Measurements from ENCODE around the gene AMFR. TPM values are rescaled to one million over a fixed set of nuclear protein-coding genes. Genes with fewer than 3 reads are reported as not detected.

Gene AMFR
- total and polyA plus RNA-seq, 2 of the 8 experiments (the other 6 are each of a cell fraction or from before 2014, with no cell fraction given): 18.6 to 21.7 TPM

- H2BK5ac ChIP-seq (ENCODE audit: low read depth, low read length): no peak overlapping the region
- CTCF ChIA-PET (ENCODE audit: partially characterized antibody): interaction anchor here (0.7 to 1.3 kb wide), 4 partner anchors 10 to 52 kb away, joined by 3 to 4 read pairs (median 3); partner anchors contain the start of genes NUDT21 and OGFOD1
- no peak overlapping the region for H3K14ac ChIP-seq (ENCODE audit: insufficient read length)
- no peak for TF ChIP-seq ASH2L (IDR thresholded peaks at IDR 0.05; ENCODE audit: low read length)
These were observed 26.3 kb downstream of the AMFR start for GRCh38 chr16:56399047-56399446.

More at GRCh38 chr16:56399047-56399446, 26.3 kb downstream of the AMFR start:
- no peaks in the 10 kb centered on the region for H3K23me2 ChIP-seq (ENCODE audit: low read depth, low read length)
- DNase-seq (ENCODE audit: low read depth in 1 of 2, low spot score in 2 of 2) (no peak), FAIRE-seq (no peak)
- H3K4me1 ChIP-seq (replicated peaks in 1 of 4; ENCODE audit: control insufficient read depth in 3 of 4, insufficient read depth in 4 of 4, low read length in 3 of 4): no peaks in the 10 kb centered on the region
- H4K8ac ChIP-seq (ENCODE audit: extremely low read depth, insufficient read depth, low read length): no peak overlapping the region
- no peak overlapping the region for H3K4ac ChIP-seq (replicated peaks; ENCODE audit: insufficient read length, low read depth, low read length)
- H3K4me2 ChIP-seq (ENCODE audit: insufficient read depth in 1 of 2, low read depth in 2 of 2, low read length in 2 of 2): no peak overlapping the region
- no peak overlapping the region for H2AFZ ChIP-seq (ENCODE audit: low read length)
- H4K91ac ChIP-seq (replicated peaks; ENCODE audit: insufficient read length, low read length): no peak overlapping the region
- no peak overlapping the region for H2BK12ac ChIP-seq (ENCODE audit: low read depth, low read length)
- H3K9me3 ChIP-seq (ENCODE audit: insufficient read depth in 2 of 2, low read depth in 1 of 2, low read length in 1 of 2): no peaks in the 10 kb centered on the region
- H3K36me3 ChIP-seq (ENCODE audit: control insufficient read depth in 2 of 4, insufficient read depth in 4 of 4, low read length in 3 of 4): peaks cover 0 to 9% (median 8%) of the 10 kb centered on the region in 4 experiments; a peak in 3 of 8 replicates
- H2BK120ac ChIP-seq (replicated peaks; ENCODE audit: low read depth, low read length): no peak overlapping the region
- WGBS, 2 experiments (ENCODE audit: extremely low coverage in 1 of 2, insufficient coverage in 1 of 2, insufficient read length in 1 of 2, insufficient replicate concordance in 2 of 2, low coverage in 1 of 2, low lambda C conversion rate in 2 of 2, missing lambda C conversion rate in 1 of 2): 86% methylated on average over 2 of the region's 2 CpGs; no CpG with 5 or more reads in 1 of the 2 experiments
- H3K9ac ChIP-seq (replicated peaks in 1 of 4; ENCODE audit: extremely low read depth in 1 of 4, low read depth in 3 of 4, low read length in 3 of 4): no peak overlapping the region
- no peak overlapping the region for H2BK20ac ChIP-seq (ENCODE audit: low read length)
- H2AK5ac ChIP-seq (ENCODE audit: low read depth, low read length): no peak overlapping the region
- no peak overlapping the region for H3K4me3 ChIP-seq (ENCODE audit: extremely low read depth in 1 of 4, insufficient read depth in 2 of 4, low read depth in 3 of 4, low read length in 4 of 4)
- no peaks in the 10 kb centered on the region for H3K79me2 ChIP-seq (ENCODE audit: control insufficient read depth in 1 of 2, insufficient read depth in 2 of 2, low read length in 2 of 2)
- H4K5ac ChIP-seq (ENCODE audit: insufficient read length, low read depth, low read length): no peak overlapping the region
- no peak overlapping the region for H3K27ac ChIP-seq (ENCODE audit: low read depth, low read length)
- H4K20me1 ChIP-seq (replicated peaks in 1 of 2; ENCODE audit: control insufficient read depth in 1 of 2, insufficient read depth in 2 of 2, low read length in 2 of 2): peaks cover 0 to 2% of the 10 kb centered on the region in 2 experiments
- H3K27me3 ChIP-seq (replicated peaks in 1 of 4; ENCODE audit: control insufficient read depth in 3 of 4, extremely low read depth in 1 of 4, insufficient read depth in 3 of 4, low read length in 3 of 4): no peaks in the 10 kb centered on the region
- H3K56ac ChIP-seq (replicated peaks; ENCODE audit: insufficient read length, low read depth, low read length): no peak overlapping the region
- no peak overlapping the region for H3K23ac ChIP-seq (ENCODE audit: insufficient read length)
- no peak overlapping the region for H3K18ac ChIP-seq (ENCODE audit: extremely low read depth, low read length)
- no peaks in the 10 kb centered on the region for H3K79me1 ChIP-seq (ENCODE audit: low read depth, low read length)
- no peak overlapping the region for H2BK15ac ChIP-seq (ENCODE audit: low read length)
- POLR2A ChIA-PET (ENCODE audit: partially characterized antibody): no interaction called here
